Measurements from ENCODE around the gene TMED3.
A peak's percentile ranks its signal among the peaks of the same experiment; 100 is the strongest.

TMED3 gene

GRCh38 chr15:79310985-79311900 is at the start of gene TMED3:
TMED3 (plus strand) TSS chr15:79311112; CDS start chr15:79311250, 138 bp downstream.
- peak; percentile 89 for DNase-seq

DNA sequence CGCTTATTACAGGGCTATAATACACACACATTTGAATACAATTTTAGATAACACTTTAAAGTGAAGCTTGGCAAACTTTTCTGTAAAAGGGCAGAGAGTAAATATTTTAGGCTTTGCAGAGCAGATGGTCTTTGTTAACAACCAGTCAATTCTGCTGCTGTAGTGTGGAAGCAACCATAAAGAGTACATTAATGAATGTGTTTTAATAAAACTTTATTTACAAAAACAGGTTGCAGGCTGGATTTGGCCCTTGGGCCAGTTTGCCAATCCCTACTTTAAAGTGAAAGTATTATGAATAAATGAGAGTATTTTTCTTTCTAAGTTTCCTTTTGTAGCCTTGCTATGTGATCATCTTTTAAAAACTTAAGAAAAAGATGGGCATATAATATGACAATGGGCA is 49.1 kb upstream of the TMED3 start:
- no peak for DNase-seq

DNA sequence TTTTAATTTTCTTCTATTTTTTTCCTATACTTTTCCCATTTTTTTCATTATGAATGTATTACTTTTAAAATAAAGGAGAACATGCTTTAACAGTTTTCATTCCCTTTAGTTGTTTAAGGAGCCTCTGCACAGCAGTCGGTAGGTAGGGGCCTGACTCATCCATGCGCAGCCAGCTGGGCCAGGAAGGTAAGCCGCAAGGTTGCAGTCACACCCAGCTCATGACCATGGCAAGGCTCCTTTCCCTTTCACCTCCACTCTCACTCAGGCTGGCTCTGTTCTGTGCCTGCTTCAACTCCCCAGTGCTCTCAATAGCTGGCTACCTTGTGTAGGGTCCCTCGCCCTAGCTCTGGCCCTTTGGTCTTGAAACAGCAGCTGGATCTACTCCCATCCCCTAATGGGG is 45.7 kb upstream of the TMED3 start:
- DNase-seq = no peak

DNA sequence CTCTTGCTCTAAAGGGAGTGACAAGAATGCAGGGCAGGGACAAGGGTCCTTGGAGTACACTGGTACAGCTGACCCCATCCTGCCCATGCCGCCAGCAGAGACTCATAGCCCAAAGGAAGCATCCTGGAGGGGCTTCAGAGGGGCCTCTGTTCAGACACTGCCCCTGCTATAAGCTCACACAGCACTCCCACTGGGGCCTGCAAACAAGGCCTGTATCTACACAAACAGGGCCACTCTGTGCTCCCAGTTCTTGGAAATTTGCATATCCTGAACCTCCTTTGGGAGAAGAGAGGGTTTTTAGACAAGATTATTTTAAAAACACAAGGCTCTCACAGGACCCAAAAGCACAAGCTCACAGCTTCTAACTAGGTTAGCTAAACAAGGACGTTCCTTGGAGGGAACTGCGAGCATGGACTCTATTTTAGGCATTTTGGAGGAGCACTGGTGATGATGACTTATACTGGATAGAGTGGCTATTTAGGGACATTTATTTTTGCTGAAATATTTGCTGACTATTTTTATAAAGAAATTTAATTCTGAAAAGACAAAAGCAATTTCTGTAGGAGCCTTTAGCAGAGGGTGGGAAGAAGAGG is 44.8 kb upstream of the TMED3 start:
- no peak for DNase-seq

GRCh38 chr15:79282371-79283251 is 28.3 kb upstream of the TMED3 start, which contains the start of gene ANKRD34C:
ANKRD34C (plus strand) TSS chr15:79282722; CDS start chr15:79293285, 10,563 bp downstream.
- no peak for DNase-seq

DNA sequence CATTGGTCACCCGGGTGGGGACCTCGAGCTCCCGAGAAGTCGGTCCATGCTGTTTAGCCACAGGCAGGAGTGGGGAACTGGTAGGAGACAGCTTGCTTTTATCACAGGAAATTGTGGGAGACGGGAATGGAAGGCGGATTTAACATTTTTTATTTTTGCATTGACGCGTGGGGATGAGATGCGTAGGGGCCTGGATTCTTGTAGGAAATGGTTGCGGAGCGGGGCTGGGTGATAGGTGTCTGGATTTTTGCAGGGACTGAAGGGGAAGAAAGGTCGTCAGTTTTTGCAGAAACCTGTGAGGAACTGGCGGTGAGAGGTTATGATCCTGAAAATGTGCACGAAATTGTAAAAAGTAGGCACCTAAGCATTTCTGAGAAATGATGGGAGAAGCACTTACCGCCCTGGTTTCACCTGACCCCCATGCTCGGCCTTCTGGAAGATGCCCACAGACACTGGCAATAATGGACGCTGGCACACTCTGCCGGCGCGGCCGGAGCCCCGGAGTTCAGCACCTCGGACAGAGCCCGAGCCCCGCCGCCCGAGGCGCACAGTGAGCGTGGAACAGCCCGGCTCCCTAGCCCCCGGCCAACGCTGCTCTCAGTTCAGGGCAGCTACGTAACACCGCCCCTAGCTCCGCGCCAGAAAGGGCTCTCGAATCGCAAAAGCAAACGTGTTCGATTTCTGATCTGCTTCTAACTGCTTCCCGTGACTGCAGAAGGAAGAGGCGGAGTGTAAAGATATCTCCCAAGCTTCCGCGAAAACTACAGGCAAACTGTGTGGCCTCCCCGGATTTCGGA is 27.5 kb upstream of the TMED3 start:
- DNase-seq = no peak

DNA sequence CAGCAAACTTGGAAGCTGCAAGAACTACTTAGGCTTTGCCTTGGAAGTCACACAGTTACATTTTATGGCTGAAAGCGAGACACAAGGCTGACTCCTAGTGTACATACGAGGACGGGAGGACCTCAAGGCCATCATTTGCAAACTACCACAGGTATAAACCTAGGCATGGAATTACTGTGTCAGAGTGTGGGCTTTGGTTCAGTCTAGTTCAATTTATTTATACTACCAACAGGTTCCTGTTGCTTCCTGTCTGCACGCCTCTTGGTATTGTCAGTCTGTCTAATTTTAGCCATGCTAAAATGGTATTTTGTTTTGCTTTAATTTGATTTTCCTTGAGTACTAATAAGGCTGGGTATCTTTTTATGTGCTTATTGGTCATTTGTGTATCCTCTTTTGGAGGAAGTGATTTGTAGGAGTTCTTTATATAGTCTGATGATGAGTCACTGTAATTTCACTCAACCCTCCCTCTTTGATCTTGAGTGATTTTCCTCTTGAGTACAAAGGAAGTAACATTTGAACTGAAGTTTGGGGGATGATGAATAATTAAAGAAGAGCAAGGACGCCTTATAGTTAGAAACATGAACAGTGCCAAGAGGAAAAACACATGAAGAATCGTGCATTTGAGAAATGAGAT is 20.2 kb upstream of the TMED3 start:
- DNase-seq = peak; percentile 37

DNA sequence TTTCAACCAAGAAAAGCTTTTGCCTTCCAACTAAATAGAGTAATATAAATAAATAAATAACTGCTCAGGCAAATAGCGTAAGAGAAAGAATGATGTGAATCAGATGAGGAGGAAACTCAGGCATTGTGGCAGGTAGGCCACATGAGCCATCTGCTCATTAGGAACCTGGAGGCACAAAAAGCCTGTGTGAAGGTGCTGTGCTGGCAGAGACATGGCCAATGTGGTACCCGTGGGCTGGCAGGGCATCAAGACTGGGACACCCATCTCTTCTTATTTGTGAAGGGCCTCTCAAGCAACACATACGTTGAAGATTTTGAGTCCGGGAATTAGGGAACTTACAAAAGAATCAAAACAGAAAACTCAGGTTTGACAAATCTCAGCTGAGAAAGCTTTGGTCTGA is 18.9 kb upstream of the TMED3 start:
- no peak for DNase-seq

DNA sequence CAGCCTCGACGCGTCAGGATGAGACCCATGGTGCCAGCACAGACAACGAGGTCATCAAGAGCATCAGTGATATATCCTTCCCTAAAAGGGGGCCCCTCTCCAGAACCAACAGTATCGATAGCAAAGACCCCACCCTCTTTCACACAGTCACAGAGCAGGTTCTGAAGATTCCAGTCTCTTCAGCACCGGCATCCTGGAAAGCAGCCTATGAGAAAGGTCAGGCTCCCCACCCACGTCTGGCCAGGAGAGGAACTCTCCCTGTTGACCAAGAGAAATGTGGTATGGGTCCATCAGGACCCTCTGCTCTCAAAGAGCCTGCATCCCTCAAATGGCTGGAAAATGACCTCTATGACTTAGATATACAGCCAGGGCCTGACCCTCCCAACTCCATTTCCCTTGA is 16.8 kb upstream of the TMED3 start:
- no peak for DNase-seq

GRCh38 chr15:79296583-79296982 is 14.3 kb upstream of the TMED3 start:
- no peak for DNase-seq

GRCh38 chr15:79299126-79299840 is 11.6 kb upstream of the TMED3 start:
- DNase-seq = no peak

GRCh38 chr15:79299841-79300235 is 11.1 kb upstream of the TMED3 start:
- no peak for DNase-seq

DNA sequence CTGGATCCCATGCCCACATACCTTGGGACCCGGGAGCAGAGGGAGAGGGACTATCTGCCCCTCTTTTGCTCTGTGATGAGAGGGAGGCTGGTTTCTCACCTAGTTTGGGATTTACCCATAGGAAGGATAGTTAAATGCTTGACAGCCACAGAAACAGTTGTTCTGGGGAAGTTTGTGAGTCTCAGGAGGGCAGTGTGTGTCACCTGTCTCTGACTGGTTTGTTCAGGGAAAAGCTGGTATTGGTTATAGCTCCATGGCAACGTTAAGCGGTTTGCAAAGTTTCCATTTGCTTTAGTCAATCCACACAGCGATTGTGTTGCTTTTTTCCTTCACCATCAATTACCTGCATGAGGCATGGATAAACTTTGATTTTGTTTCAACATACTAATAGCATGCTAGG is 3.7 kb upstream of the TMED3 start:
- no peak for DNase-seq

- no peak for DNase-seq
Observed at GRCh38 chr15:79308874-79309273, 2.0 kb upstream of the TMED3 start.

GRCh38 chr15:79310612-79310984 is 314 bp upstream of the TMED3 start:
- DNase-seq = peak; percentile 2

DNA sequence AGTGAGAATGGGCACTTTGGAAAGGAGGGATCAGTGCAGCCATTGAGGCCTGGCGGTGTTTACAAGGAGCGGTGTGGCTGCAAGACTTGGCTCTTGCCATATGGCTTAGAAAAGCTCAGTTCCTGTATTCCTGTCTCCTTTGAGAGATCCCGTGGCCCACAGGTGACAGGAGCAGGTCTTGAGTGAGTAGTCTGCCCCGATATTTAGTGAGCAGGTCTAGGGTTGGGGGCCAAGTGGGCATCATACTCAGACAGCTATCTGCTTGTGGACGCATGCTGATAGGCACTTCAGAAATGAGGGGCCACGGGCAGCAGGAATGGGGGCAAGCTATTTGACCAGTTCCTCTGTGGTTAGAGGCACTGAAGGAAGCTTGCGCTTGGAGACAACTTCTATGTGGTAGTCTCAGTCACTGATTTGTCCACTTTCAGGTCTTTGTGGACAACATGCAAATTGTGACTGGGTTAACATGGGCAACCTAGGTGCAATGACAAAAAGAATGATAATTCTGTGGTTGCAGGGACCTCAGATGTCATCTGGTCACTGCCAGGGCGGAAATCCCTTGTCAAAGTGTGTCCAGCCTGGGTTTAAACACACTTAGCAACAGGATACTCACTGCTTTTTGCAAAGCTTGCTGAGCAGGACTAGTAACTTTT is 1.1 kb downstream of the TMED3 start:
- no peak for DNase-seq

GRCh38 chr15:79314186-79314585 is 3.3 kb downstream of the TMED3 start:
- no peak for DNase-seq

- no peak for DNase-seq
Observed at GRCh38 chr15:79314811-79315210, 3.9 kb downstream of the TMED3 start.

DNA sequence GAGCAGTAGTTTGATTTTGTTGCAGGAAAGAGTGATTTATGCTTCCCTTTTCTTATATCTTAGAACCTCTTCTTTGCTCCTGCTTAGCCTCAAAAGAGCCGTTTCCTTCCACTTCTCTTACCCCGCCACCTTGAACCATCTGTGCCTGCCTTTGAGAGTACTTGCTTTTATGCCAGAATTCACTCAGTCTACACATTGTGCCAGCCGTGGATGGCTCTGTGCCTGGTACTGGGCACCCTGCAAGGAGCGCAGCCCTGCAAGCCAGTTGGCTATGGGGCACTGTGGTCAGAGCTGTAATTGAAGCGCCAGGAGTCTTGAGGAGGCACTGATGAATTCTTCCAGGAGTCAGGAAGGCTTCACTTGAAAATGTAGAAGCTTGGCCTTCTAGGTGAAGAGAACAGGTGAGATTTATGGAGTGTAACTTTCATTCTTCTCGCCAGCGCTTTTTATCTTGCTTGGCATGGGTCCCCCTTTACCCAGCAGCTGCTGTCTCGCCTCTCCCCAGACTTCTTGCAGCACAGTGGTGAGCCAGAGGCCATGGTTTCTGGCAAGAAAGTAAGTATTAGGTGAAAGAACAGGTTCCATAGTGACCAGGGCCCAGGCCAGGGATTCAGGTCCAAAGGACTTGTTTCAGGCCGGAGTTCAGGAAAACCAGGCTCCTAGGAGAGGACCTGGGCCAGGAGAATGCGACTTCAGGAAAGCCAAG is 4.9 kb downstream of the TMED3 start:
- no peak for DNase-seq

DNA sequence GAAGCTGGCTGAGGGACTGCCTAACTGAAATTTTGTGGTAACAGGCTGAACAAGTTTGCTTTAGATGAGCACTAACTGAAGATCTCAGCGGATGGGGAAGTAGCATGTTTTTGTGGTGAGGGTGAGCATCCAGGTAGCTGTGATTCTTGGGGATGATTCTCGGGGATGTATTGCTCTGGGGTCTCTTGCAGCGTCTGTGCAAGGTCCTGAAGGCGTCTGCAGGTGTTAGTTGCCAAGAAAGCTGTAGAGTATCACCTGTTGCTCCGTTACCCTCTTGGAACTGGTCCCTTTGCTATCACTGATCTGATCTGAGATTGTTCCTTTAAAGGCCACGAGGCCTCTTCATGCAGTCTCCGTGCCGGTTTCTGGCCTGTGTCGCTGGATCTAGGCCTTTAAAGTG is 6.0 kb downstream of the TMED3 start:
- DNase-seq = no peak

All from HCEC 1CT (cell line).